BLaER1 (cell line): ENCODE results near the gene NAGLU.

Experiments
- H3K27ac ChIP-seq: shearing (Covaris generic); formaldehyde crosslinking; 2 replicates; pipeline ENCODE4 v1.8.1; 2022
- H3K27me3 ChIP-seq: shearing (Covaris generic); formaldehyde crosslinking; 2 replicates; pipeline ENCODE4 v1.8.1; 2022
- H3K36me3 ChIP-seq: shearing (Covaris generic); formaldehyde crosslinking; 2 replicates; pipeline ENCODE4 v1.8.1; 2022
- H3K4me1 ChIP-seq: shearing (Covaris generic); formaldehyde crosslinking; 2 replicates; pipeline ENCODE4 v1.8.1; 2022
- H3K4me2 ChIP-seq: shearing (Covaris generic); formaldehyde crosslinking; 2 replicates; pipeline ENCODE4 v1.8.1; 2022
- H3K4me3 ChIP-seq: shearing (Covaris generic); formaldehyde crosslinking; 2 replicates; pipeline ENCODE4 v1.8.1; 2022
- H3K9ac ChIP-seq: shearing (Covaris generic); formaldehyde crosslinking; 2 replicates; pipeline ENCODE4 v1.8.1; 2022
- H3K9me3 ChIP-seq: shearing (Covaris generic); formaldehyde crosslinking; 2 replicates; pipeline ENCODE4 v1.8.1; 2022
- H4K20me1 ChIP-seq: shearing (Covaris generic); formaldehyde crosslinking; 2 replicates; pipeline ENCODE4 v1.8.1; 2022
- Cebpa-rat ChIP-seq: shearing (Covaris generic); IDR thresholded peaks from 2 replicates; pipeline ENCODE4 v1.8.1; 2022

Gene NAGLU

DNA sequence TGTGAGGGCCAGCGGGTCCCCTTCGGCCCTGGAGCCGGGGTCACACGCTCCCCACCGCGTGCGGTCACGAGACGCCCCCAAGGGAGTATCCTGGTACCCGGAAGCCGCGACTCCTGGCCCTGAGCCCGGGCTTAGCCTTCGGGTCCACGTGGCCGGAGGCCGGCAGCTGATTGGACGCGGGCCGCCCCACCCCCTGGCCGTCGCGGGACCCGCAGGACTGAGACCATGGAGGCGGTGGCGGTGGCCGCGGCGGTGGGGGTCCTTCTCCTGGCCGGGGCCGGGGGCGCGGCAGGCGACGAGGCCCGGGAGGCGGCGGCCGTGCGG is at the start of gene NAGLU:
TSS of gene NAGLU (plus strand) at position 194 of the 324 bp plus-strand sequence. CDS start at position 226, 32 bp downstream.
- Histone ChIP-seq H3K4me1 (peaks cover 45% of the 10 kb centered on the region), H3K9ac (peak within 1 kb of the TSS; percentile 87)

GRCh38 chr17:42488032-42488431 is 48.0 kb upstream of the NAGLU start:
- Histone ChIP-seq H3K9me3 (no peaks in the 10 kb centered on the region), H3K27me3 (no peaks in the 10 kb centered on the region), H3K4me1 (peaks cover 50% of the 10 kb centered on the region), H3K36me3 (no peaks in the 10 kb centered on the region), H3K4me2 (0 out of 2 replicates have a peak overlapping the region, but pooled peaks have one; percentile 36), H3K27ac (no peak overlapping the region), H3K4me3 (no peak overlapping the region), H4K20me1 (peaks cover 17% of the 10 kb centered on the region; the same call in 1 of the 2 replicates), H3K9ac (no peak overlapping the region)
- no peak for TF ChIP-seq Cebpa-rat

More for the DNA sequence above, at the start of gene NAGLU:
- Histone ChIP-seq H3K27ac (peak within 1 kb of the TSS; percentile 87), H3K4me2 (peak within 1 kb of the TSS; percentile 95), H3K4me3 (peak within 1 kb of the TSS; percentile 89), H3K27me3 (no peaks in the 10 kb centered on the region), H4K20me1 (peaks cover 13% of the 10 kb centered on the region), H3K9me3 (no peaks in the 10 kb centered on the region), H3K36me3 (peaks cover 32% of the 10 kb centered on the region)
- no peak for TF ChIP-seq Cebpa-rat

DNA sequence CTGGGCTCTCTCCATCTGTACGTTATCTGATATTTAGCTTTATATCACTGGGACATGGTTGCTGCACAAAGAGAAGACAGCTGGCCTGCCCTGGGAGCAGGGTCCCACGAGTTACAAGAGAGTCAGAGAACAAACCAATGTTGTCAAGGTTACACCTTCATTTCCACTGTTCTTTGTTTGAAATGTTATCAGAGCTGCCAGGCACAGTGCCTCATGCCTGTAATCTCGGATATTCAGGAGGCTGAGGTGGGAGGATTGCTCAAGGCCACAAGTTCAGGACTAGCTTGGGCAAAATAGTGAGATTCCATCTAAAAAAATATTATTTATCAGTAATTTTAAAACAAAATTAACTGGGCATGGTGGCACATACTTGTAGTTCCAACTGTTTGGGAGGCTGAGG is 42.7 kb upstream of the NAGLU start:
- no peaks in the 10 kb centered on the region for H3K27me3 ChIP-seq
- H3K9ac ChIP-seq = no peak overlapping the region
- H3K4me3 ChIP-seq = no peak overlapping the region
- H3K4me2 ChIP-seq = no peak overlapping the region
- no peaks in the 10 kb centered on the region for H3K9me3 ChIP-seq
- H4K20me1 ChIP-seq = no peaks in the 10 kb centered on the region
- peaks cover 38% of the 10 kb centered on the region for H3K4me1 ChIP-seq
- no peak overlapping the region for H3K27ac ChIP-seq
- no peak for TF ChIP-seq Cebpa-rat
- H3K36me3 ChIP-seq = no peaks in the 10 kb centered on the region

DNA sequence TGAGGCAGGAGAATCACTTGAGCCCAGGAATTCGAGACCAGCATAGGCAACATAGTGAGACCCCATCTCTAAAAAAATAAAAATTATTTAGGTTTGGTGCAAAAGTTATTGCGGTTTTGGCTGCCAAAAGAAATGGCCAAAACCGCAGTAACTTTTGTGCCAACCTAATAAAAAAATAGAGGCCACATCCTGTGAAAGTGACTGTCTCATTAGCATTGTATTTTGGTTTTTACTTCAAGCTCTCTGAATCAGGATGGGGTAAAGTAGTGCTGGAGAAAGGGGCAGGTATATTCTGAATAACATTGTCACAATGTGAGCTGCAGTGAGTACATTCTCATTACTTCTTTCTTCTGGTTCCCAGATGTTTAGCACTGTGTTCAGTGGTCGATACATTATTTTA is 41.4 kb upstream of the NAGLU start:
- Histone ChIP-seq H3K27me3 (no peaks in the 10 kb centered on the region), H3K4me1 (peaks cover 24% of the 10 kb centered on the region), H3K36me3 (no peaks in the 10 kb centered on the region), H3K9ac (no peak overlapping the region), H3K4me3 (no peak overlapping the region), H3K4me2 (peak overlapping the region; percentile 79), H3K9me3 (no peaks in the 10 kb centered on the region), H3K27ac (no peak overlapping the region), H4K20me1 (no peaks in the 10 kb centered on the region)
- TF ChIP-seq Cebpa-rat = no peak

- TF ChIP-seq Cebpa-rat = no peak
- Histone ChIP-seq H3K9me3 (no peaks in the 10 kb centered on the region), H3K9ac (no peak overlapping the region), H4K20me1 (no peaks in the 10 kb centered on the region), H3K36me3 (no peaks in the 10 kb centered on the region), H3K27ac (no peak overlapping the region), H3K27me3 (no peaks in the 10 kb centered on the region), H3K4me2 (no peak overlapping the region), H3K4me3 (no peak overlapping the region), H3K4me1 (peaks cover 42% of the 10 kb centered on the region)
Observed at GRCh38 chr17:42498828-42499227, 37.2 kb upstream of the NAGLU start.

- Histone ChIP-seq H3K4me3 (no peak overlapping the region), H3K36me3 (no peaks in the 10 kb centered on the region), H4K20me1 (no peaks in the 10 kb centered on the region), H3K27me3 (no peaks in the 10 kb centered on the region), H3K4me1 (peaks cover 18% of the 10 kb centered on the region), H3K4me2 (peak overlapping the region; percentile 60), H3K9ac (no peak overlapping the region), H3K27ac (no peak overlapping the region), H3K9me3 (no peaks in the 10 kb centered on the region)
- TF ChIP-seq Cebpa-rat = no peak
Observed at GRCh38 chr17:42502091-42502490, 34.0 kb upstream of the NAGLU start.

- Histone ChIP-seq H3K9me3 (no peaks in the 10 kb centered on the region), H3K9ac (no peak overlapping the region), H4K20me1 (no peaks in the 10 kb centered on the region), H3K4me3 (no peak overlapping the region), H3K27ac (no peak overlapping the region), H3K36me3 (no peaks in the 10 kb centered on the region), H3K27me3 (no peaks in the 10 kb centered on the region), H3K4me2 (peak overlapping the region; percentile 60; the same call in 1 of the 2 replicates), H3K4me1 (peaks cover 18% of the 10 kb centered on the region)
- no peak for TF ChIP-seq Cebpa-rat
Observed at GRCh38 chr17:42502926-42503325, 33.1 kb upstream of the NAGLU start.

GRCh38 chr17:42507671-42508070 is 28.4 kb upstream of the NAGLU start:
- Histone ChIP-seq H3K4me3 (no peak overlapping the region), H4K20me1 (no peaks in the 10 kb centered on the region), H3K36me3 (no peaks in the 10 kb centered on the region), H3K4me2 (no peak overlapping the region), H3K9ac (no peak overlapping the region), H3K27me3 (no peaks in the 10 kb centered on the region), H3K9me3 (no peaks in the 10 kb centered on the region), H3K27ac (no peak overlapping the region), H3K4me1 (peaks cover 43% of the 10 kb centered on the region)
- no peak for TF ChIP-seq Cebpa-rat

DNA sequence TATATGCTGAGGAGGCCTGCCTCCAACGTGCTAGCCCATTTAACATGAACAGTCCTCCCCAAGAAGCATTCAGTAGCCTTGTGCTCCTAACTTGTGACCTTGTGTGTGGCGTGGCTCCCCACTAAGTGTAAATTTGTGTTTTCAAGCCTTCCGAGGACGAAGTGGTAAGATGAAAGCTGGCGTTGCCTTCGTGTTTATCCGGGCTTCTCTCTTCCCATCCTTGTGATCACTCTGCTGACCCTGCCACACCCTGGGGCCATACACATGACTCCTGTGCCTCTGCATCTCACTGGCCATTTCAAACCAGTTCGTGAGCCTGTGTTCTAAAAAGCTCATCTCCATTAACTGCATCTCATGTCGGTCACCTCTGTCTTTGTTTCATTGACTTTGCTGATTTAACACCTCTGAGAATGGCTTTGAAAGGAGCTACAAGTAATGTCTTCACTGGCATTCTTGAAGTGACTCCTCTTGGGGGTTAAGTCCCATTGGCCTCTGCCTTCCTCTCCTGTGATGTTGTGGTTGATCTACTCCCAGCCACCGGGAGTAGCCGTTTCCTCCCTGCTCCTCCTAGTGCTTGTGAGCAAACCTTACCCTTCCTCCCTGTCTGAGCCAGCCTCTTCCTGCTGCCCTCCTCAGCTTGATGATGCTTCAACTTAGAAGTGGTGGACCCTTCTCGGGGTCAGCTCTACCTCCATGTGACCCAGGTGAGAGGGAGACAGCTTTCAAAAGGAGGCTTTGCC is 27.4 kb upstream of the NAGLU start:
- Histone ChIP-seq H3K36me3 (no peaks in the 10 kb centered on the region), H3K27ac (no peak overlapping the region), H3K9ac (no peak overlapping the region), H3K9me3 (no peaks in the 10 kb centered on the region), H3K4me3 (no peak overlapping the region), H3K4me1 (peaks cover 42% of the 10 kb centered on the region), H4K20me1 (no peaks in the 10 kb centered on the region), H3K27me3 (no peaks in the 10 kb centered on the region), H3K4me2 (peak overlapping the region; percentile 71)
- TF ChIP-seq Cebpa-rat = no peak

DNA sequence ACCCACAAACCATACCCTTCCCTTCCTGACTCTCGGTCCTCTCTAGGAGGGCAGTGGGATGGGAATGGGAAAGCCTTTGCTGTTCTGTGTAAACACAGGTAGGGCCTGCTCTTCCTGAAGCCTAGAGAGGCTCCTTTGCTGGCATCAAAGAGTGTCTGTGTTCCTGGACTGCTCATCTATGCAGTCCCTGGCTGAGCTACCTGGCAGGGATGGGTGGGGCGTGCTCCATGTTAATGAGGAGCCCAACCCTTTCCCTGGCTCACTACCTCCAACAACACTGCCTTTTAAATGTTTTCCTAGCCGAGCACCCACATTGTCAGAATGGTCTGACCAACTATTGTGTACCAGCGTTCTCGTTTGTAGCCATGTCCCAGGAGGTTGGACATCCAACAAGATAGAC is 26.6 kb upstream of the NAGLU start:
- no peak for TF ChIP-seq Cebpa-rat
- Histone ChIP-seq H3K27ac (no peak overlapping the region), H3K4me2 (peak overlapping the region; percentile 71), H3K4me1 (peaks cover 42% of the 10 kb centered on the region), H3K36me3 (no peaks in the 10 kb centered on the region), H3K9me3 (no peaks in the 10 kb centered on the region), H3K27me3 (no peaks in the 10 kb centered on the region), H3K9ac (no peak overlapping the region), H4K20me1 (no peaks in the 10 kb centered on the region), H3K4me3 (no peak overlapping the region)

- Histone ChIP-seq H3K4me2 (peak overlapping the region; percentile 71), H3K36me3 (no peaks in the 10 kb centered on the region), H3K27me3 (no peaks in the 10 kb centered on the region), H3K9me3 (no peaks in the 10 kb centered on the region), H3K4me1 (peaks cover 42% of the 10 kb centered on the region), H3K27ac (no peak overlapping the region), H3K4me3 (no peak overlapping the region), H3K9ac (no peak overlapping the region), H4K20me1 (no peaks in the 10 kb centered on the region)
- no peak for TF ChIP-seq Cebpa-rat
Observed at GRCh38 chr17:42509841-42510240, 26.2 kb upstream of the NAGLU start.
